ENCODE data around the gene TRIM38.
"Not testable (repeated sequence)": the region's sequence is repeated elsewhere in the genome, so short reads cannot be mapped to it uniquely, and the experiment has no call there.

TRIM38 gene

DNA sequence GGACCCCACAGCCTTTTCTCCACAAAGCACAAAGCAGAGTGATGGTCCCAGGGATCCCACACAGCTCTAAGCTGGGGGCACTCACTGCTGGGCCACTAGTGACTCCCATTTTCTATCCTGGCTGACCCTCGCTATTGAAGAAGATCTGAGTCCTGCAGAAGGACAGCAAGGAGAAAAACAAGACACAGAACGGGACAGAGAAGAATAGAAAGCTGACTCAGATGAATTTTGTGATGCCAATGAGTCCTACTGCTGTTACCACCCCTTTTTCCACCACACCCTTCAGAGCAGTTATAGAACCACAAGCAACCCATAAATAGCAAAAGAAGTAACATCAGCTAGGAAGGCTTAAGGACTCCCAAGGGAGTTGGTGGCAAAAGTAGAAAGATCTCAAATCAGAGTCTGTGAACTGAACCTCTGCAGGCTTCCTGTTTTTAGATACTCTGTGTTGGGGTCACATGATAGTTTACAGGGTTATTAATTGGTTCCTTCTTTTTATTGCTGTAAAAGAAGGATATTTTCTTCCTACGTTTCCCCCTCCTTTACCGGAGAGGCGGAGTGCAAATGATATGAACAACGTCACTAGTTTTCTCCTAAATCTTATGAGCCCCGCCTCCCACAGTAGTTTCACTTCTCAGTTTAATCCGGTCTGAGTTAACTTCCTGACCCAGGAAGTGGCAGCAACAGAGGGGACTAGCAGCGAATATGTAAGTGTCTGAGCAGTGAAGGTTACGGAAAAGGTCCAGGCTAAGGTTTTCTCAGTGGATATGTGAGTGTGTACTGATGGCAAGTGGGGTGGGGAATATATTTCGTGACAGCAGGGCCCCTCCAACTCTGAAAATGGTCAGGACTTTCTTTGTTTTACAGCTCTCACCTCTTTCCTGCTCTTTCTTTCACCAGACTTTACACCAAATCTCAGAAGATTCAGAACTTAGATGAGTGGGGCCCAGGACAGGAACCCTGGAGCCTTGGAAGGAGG, at the start of gene TRIM38:
TRIM38 (plus strand) TSS at position 654 of the 979 bp plus-strand sequence. CDS start 3,721 bp downstream, outside the sequence.
- DNase-seq (ENCODE audit: low spot score): peak; percentile 86

- no peak for DNase-seq (ENCODE audit: low spot score)
These were observed 48.9 kb upstream of the TRIM38 start for GRCh38 chr6:25913741-25914140.

DNA sequence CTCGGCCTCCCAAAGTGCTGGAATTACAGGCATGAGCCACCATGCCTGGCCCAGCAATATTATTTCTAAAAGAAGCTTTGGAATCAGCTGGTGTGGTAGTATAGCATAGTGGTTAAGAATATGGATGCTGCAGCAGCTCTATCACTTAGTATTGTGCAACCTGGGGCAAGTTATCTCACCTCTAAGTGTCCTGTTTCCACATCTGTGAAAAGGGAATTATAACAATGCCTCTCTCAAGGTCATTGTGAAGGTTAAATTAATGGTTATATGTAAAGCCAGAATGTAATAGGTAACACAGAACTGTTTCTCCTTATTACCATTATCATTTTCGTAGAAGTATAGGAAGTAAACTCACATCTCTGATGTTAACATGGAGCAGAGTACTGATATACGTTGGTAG, 46.3 kb upstream of the TRIM38 start:
- DNase-seq (ENCODE audit: low spot score): no peak

GRCh38 chr6:25916789-25917490, 45.7 kb upstream of the TRIM38 start:
- no peak for DNase-seq (ENCODE audit: low spot score)

- no peak for DNase-seq (ENCODE audit: low spot score)
These were observed 44.4 kb upstream of the TRIM38 start for GRCh38 chr6:25918083-25918683.

GRCh38 chr6:25919657-25920056, 42.9 kb upstream of the TRIM38 start:
- DNase-seq (ENCODE audit: low spot score): no peak

- no peak for DNase-seq (ENCODE audit: low spot score)
These were observed 40.9 kb upstream of the TRIM38 start for GRCh38 chr6:25921525-25922203.

- DNase-seq (ENCODE audit: low spot score): no peak
These were observed 40.3 kb upstream of the TRIM38 start for GRCh38 chr6:25922301-25922700.

- no peak for DNase-seq (ENCODE audit: low spot score)
These were observed 36.7 kb upstream of the TRIM38 start for GRCh38 chr6:25925876-25926275.

- DNase-seq (ENCODE audit: low spot score): no peak
These were observed 35.4 kb upstream of the TRIM38 start for GRCh38 chr6:25927178-25927577.

GRCh38 chr6:25927756-25928216, 34.8 kb upstream of the TRIM38 start:
- no peak for DNase-seq (ENCODE audit: low spot score)

GRCh38 chr6:25928562-25929324, 33.9 kb upstream of the TRIM38 start:
- DNase-seq (ENCODE audit: low spot score): no peak

GRCh38 chr6:25929785-25930184, 32.8 kb upstream of the TRIM38 start:
- not testable (repeated sequence) for DNase-seq (ENCODE audit: low spot score)

DNA sequence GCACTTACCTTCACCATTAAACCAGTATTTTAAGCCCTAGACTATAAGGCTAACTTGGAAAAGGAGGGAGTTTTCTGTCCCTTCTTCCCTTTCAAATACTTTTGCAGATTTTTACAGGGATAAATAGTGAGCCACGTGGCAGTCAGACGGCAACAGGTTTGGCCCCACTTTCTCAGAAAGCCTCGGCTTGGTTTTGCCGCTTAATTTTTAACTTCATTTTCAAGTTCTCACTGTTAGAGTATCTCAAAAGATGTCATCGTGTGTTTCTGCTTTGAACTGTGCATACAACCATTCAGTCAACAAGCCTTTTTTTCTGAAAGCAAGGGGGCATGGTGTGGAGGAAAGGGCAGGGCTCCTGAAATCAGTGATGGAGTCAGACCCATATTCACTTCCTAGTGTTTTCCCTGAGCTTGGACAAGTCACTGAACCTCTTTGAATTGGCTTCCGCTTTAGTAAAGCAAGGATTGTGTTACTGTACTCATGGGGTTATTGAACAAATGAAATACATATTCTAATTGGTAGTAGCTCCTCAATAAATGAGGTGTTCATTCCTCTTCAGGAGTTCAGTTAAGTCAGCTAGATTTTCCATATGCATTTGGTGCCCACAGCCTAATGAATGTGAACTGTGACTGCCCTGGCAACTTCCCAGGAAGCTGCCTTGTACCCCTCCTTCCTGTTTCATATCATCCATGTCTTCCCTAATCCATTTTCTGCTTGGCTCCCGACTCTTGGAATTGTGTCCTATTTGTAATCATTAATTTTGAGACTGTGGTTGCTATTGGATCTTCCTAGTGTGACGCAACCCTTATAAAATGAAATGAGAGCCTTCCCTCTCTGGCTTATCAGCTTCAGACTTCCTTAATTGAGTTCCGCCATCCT, 31.8 kb upstream of the TRIM38 start, which contains the start of gene SLC17A2:
SLC17A2 (minus strand) TSS at position 160 of the 879 bp plus-strand sequence. CDS start 4,895 bp downstream, outside the sequence.
- no peak for DNase-seq (ENCODE audit: low spot score)

DNA sequence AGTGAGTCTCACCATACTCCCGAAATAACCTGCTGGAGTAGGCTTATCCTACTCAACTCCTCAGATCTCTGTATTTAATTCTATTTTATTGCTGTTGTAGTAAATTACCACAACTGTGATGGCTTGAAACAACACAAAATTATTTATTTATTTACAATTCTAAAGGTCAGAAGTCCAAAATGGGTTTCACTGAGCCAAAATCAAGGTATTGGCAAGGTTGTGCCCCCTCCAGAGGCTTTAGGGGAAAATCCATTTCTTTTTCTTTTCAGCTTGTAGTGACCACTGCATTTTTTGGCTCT, 31.2 kb upstream of the TRIM38 start:
- DNase-seq (ENCODE audit: low spot score): no peak

DNA sequence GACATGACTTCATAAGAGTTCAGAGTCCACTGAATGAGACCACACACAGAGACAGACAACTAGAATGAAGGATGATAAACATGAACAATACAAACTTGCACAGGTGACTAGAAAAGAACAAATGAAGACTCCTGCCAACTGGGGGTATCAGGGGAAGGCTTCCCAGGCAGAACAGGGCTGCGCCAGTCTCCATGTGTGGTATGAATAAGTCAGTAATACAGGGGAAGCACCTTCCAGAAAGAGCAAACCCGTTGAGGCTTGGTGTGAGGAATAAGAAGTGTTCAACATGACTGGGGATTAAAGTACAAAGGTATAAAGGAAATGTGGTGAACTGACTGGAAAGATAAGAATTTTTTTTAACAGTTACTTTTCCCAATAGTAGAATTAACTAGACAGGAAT, 28.4 kb upstream of the TRIM38 start:
- no peak for DNase-seq (ENCODE audit: low spot score)

- DNase-seq (ENCODE audit: low spot score): no peak
These were observed 27.8 kb upstream of the TRIM38 start for GRCh38 chr6:25934735-25935313.

DNA sequence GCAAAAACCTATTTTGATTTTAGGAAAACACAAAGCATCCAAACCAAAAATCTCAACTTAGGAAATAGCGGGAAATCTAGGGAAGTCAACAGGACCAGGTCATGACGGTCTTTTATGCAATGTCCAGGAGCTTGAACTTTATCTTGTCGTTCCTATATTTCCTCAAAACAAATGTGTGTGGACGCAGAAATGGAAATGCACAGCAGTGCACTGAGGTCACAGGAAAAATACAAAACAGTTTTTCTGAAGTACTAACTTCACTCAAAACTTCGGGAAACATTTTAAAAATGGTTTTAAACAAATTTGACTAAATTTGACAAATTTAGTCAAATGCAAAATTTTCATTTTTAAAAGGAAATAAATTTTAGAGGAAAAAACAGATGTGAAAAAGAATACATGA, 26.6 kb upstream of the TRIM38 start:
- DNase-seq (ENCODE audit: low spot score): no peak

- no peak for DNase-seq (ENCODE audit: low spot score)
These were observed 23.0 kb upstream of the TRIM38 start for GRCh38 chr6:25939593-25939992.

Data from CD4-positive, alpha-beta T cell treated with Interleukin-2 at 100 ng/mL for 4 hours (primary cell).